CD4-positive, alpha-beta T cell treated with Interleukin-17A for 4 hours (primary cell): Measurements from ENCODE around the gene RAB7B.
A peak's percentile ranks its signal among the peaks of the same experiment; 100 is the strongest.

Experiments used
- DNase-seq: peaks from one replicate; pipeline ENCODE4 v3.0.0-alpha.2; 2020; ENCODE audit warnings: mixed read lengths

RAB7B gene

DNA sequence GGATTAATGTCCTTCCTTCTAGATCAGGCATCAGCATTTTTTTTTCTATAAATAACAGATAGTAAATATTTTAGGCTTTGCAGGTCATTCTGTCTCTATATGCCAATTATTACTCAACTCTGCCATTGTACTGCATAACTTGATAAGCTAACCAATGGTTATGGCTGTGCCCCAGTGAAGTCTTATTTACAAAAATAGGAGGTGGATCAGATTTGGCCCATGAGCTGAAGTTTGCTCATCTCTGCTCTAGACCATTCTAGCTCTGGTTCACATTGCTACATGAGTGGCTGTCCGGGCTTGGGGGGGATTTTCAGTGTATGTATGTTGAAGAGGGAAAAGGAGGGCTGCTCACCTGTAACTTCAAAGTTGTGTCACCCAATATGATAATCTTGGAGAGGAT, 10.1 kb downstream of the RAB7B start:
- DNase-seq = no peak

DNA sequence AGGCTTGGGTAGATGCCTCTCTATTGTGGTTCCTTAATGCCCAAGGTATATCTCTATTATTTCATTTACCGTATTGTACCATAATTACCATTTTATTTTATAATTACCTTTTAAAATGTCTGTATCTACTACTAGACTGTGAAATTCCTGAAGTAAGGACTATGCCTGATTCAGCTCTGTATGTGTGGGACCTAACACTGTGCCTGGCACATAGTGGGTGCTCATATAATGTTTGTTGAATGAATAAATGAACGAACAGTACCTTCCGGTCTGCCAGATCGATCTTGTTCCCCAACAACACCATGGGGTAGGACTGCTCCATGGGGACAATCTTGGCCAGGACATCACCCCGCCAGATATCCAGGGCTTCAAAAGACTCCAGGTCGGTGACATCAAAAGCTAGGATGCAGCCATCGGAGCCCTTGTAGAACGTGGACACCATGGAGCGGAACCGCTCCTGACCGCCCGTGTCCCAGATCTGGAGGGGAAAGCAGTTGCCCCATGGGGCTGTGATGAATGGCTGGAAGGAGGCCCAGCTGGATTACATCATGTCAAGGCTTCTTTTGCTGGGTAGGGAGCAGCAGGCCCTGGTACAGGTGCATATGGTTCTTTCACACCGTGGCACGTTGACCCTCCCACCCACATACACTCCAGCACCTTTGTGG, 10.8 kb downstream of the RAB7B start:
- no peak for DNase-seq

DNA sequence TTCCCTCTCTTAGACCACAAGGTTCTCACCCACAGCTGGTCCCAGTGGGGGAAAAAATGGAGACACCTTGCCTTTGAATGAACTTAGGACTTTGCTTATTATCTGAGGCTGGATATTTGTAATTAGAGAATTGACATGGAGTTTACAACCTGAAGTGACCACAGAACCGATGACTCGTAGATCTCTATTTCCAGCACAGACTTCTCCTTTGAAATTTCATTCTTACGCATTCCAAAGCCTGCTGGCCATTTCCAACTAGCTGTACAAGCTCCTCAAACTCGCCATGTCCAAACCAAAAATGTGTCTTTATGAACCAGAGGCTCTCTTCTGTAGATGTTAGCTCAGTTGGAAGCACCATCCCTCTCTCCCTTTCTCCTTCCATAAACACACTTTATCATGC, 12.0 kb downstream of the RAB7B start:
- no peak for DNase-seq

DNA sequence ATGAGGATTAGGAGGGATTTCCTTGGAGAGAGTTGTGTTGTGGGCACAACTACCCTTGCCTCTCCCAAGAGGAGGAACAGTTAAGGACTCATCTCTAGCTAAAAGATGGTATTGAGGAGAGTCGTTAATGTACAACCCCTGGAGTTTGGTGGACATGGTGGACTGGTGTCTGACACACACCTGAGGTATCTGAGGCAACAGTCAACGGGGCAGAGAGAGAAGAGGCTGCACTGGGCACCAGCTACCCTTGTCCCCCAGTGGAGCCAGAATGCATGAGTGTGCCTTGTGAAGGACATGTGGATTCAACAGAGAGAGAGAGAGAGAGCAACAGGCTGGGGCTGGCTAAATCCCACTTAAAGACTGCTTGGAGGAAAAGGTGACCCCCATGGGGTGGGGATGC, 13.0 kb downstream of the RAB7B start:
- DNase-seq = no peak

DNA sequence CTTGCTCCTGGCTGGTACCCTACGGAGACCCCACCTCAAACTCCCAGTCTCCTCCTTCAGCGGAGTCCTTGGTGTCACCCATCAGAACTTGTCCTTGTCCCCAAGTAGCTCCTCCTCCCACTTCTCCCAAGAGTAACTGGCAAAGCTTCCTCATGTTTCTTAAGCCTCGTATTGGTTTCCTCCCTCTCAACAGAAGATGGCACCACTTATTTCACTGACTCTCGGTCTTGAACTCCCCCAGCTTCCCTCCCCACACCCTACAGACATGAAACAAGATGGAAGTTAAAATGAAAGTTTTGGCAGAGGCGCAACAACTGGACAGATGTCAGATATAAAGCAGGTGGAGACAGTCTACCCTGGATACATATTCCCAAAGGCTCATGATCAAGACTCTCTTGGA, 13.4 kb downstream of the RAB7B start:
- no peak for DNase-seq

DNA sequence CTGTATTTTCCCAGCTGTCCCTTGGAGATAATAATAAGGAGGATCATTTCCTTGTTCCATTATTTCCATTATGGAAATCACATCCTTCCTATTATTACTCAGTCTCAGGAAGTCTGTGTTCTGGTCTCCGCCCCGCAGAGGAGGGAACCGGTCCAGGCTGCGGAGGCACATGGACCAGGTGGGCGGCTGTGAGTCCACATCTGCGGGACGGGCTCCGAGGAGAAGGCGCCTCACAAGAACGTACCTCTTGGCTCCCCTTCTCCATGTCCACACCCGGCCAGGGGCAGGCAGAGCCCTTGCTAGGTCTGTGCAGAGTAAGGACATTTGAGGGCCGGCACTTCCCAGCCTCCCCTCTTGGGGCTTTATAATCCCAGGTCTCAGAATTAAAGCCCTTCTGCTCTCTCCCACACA, 14.6 kb downstream of the RAB7B start:
- DNase-seq = no peak

DNA sequence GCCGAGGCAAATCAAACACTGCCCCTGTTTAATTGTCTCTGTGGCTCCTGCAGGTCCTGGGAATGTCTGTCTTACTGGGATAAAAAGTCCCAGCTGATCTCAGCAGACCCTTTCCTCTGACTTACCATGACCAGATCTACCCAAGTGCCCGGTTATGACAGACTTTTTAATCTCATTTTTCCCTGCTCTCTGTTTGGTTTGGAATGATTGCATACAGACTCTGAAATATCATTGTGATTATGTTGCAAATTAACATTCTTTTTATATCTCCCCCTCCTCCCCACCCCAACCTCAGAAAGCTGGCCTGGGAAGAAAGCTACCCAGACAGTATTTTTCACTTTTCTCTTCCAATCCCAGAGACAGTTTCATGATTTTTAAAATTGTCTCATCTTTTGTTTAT, 16.3 kb downstream of the RAB7B start:
- DNase-seq = no peak

DNA sequence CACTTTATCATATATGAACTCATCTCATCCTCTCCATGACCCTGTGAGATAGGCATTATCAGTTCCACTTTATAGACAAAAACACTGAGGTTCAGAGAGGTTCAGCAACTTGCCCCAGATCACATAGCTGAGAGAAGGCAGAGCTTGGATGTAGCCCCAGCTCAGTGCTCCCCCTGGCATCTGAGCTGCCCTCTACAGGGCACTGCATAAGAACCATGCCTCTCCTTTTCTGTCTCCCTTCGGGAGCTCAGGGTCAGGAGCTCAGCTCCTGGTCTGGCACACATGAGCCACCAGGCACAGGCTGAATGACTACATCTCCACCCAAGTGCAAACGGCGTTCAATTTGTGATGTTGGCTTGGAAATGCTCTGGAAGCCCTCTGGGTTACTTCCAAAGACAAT, 16.9 kb downstream of the RAB7B start:
- no peak for DNase-seq

DNA sequence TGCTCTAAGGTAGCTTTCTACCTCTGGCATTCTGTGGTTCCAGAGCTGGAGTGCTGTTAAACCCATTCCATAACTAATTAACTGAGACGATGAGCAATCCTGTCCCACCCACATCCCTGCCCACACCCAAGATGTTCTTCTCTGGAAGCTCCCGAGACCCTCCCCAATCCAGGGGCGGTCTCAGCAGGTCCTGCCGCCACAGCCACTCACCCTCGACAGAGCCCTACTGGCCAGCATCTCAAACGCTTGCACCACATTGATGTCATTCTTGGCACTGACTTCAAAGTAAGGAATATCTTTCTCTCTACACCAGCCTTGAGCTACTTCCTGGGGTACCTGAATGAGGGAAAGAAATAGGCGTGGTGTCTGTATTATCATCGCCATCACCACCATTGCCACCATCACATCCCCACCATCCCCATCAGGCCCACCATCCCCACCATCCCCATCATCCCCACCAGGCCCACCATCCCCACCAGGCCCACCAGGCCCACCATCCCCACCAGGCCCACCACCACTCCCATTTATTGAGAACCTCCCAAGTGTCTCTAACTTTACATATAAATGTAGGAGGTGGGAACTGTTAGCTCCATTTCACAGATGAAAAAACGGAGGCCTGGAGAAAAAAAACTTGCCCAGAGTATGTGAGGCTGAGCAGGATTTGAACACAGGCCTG, 17.7 kb downstream of the RAB7B start:
- DNase-seq = no peak

DNA sequence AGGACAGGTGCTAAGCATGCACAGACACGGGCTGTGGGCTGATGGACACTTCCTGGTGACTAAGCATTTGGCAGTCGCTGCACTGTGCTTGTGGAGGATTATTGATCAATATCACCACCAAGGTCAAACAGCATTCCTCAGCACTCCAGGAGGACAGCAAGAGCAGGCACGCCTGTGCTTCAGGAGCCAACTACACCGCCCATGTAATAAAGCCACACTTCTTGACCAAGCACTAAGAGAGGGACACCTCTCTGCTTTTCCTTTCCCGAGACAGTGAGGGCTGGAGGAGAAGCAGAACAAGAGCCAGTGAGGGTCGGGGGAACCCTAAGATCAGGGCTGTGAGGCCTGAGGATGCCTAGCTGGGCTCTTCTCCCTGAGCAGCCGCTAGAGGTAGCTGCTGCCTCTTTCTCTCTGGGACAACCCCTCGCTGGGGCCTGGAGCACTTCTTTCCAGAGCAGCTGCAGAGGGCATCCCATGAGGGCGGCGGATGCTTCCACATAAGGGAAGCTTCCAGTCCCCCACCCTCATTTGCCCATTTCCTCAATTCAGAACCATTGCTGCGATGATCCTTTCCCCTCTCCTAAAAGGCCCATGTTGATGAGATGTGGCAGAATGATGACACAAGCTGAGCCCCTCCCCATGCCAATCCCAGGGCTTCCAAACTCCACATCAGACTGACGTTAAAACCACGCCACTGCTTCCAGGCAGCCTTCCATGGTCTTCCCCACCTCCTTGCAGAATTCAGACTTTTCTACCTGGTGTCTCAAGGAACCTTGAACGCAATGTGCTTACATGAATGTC, 19.1 kb downstream of the RAB7B start:
- no peak for DNase-seq

DNA sequence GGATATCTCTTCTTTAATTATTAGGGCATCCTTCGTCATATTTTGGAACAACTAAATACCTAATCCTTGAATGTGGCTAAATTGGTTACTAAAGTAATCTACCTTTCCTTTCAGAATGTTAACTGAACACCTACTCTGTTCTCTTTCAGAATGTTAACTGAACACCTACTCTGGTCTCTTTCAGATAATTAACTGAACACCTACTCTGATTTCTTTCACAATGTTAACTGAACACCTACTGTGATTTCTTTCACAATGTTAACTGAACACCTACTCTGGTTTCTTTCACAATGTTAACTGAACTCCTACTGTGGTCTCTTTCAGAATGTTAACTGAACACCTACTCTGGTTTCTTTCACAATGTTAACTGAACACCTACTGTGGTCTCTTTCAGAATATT, 21.9 kb downstream of the RAB7B start:
- no peak for DNase-seq

DNA sequence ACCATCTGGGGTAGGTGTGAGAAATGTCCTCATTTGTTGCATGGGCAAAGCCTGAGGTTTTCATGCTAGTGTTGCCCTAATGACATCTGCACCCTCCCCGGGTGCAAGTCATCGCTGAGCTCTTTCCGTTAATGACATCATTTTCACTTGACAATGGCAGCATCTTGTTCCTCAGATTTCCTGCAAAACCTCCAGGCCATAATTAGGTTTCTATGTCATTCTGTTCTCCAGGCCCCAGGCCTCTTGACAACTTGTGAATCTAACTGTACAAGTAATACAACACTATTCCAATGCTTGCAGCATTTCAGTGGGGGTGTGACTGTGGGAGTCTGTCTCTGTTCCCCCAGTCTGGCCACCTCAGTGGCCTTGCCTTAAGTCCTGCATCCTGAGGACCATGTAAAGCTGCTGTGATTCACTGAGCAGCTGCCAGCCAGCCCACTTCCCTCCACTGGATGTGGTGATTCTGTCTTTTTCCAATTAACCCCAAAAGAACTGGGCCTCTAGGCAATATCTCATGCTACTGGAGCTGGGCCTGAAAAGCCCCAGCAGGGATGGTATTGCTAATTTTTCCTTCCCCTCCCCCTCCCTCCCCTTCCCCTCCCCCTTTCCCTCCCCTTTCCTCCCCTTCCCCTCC, 22.8 kb downstream of the RAB7B start:
- no peak for DNase-seq

DNA sequence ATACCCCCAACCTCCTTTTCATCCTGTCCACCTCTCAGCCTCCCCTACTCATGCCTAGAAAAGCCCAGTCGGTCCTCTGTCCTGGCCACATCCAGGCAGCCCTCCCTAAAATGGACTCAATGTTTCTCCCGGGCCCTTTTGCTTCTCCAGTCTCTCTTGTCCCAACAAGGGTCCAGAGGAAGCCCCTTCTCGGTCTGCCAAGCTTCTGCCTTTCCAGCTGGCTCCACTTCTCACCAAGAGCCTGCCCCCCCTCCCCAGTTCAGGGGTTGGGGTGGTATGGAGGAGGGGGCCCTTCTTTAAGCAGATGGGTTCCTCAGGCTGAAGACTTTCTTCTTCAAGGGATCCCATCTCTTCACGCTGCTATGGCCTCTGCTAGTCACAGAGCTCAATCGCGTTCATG, 23.9 kb downstream of the RAB7B start:
- DNase-seq = no peak

DNA sequence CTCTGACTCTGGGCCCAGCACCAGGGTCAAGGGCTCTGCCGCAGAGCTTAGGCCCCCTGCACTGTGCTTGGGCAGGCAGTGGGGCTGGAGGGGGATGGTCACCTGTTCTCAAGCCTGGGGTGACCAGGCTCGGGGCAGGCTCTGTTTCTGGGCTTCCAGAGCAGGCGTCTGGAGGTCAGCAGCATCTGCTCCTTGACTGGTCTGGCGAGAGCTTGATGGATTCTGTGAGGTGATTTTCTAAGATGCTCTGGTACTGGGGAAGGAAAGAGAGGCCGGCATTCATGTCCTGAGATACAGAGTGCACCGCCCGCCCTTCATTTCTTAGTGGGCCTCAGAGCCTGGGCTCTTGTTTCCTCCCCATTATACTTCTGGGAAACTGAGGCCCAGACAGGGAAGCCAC, 24.5 kb downstream of the RAB7B start:
- no peak for DNase-seq

DNA sequence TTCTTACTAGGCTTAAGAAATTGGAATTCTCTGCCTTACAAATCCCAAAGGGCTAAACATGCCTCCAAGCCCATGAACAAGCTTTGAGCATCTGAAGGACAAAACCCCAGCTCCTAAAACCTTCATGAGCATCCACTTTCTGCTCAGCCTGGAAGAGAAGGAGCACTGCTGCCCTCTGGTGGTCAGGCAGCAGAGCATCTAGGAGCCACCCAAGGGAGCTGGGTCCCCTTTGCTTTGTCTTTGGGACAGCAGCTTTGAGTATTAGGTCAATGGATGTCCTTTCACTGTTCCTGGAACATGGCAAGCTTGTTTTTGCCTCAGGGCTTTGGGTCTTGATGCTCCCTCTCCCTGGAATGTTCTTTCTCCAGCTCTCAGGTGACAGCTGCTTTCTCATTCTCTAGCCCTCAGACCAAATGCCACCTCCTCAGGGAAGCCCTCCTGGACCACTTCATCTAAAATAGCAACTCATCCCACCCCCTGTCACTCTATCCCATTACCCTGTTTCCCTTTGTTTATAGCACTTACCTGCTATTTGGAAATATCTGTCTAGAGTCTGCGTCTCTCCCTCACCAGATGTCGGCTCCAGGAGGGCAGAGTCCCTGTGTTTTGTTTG, 25.7 kb downstream of the RAB7B start:
- DNase-seq = peak; percentile 84

DNA sequence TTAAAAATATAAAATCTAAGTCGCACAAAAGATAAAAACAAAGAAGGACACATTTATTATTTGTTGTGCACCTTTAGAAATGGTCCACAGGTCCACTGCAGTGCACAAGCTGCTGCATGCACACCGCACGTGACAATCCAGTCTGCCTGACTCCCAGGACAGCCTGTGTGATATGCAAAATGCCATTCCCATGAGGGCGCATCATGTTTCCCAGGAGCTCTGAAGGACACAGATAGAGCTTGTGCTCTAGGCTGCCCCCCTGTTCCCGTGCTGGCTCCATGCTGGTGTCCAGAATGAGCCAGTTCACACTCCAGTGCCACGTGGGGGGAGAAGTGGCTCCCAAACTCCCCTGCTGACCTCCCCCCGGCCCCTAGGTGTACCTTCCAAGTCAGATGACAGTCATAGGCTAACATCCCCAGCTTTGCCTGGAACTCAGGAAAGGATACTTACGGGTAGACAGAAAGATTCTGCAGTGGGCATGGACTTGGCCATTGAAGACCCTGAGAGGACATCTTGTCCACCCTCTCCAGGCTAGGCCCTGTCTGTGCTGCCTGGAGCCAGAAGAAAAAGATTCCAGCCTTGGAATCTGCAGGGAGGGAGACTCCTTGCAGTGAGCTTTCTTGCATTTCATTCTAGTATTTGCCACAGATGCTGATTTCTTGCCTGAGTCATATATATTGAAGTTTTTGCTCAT, 26.3 kb downstream of the RAB7B start:
- DNase-seq = no peak

DNA sequence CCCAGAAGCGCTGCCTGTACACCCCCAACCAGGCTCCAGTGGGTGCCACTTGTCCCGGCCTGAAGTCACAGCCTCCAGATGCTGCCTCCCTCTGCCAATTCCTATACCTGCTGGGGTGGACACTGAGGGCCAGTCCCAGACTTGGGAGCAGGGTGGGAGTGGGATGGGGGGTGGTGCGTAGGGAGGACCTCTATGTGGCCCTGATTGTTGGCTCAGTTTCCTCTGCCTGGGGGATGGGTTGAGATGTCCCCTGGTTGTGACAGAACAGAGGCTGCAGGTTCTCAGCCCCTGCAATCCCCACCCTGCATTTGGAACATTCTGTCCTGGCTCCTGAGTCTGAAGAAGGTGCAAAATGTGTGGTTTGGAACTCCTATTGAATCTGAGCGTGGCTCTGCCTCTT, 27.2 kb downstream of the RAB7B start:
- DNase-seq = no peak

DNA sequence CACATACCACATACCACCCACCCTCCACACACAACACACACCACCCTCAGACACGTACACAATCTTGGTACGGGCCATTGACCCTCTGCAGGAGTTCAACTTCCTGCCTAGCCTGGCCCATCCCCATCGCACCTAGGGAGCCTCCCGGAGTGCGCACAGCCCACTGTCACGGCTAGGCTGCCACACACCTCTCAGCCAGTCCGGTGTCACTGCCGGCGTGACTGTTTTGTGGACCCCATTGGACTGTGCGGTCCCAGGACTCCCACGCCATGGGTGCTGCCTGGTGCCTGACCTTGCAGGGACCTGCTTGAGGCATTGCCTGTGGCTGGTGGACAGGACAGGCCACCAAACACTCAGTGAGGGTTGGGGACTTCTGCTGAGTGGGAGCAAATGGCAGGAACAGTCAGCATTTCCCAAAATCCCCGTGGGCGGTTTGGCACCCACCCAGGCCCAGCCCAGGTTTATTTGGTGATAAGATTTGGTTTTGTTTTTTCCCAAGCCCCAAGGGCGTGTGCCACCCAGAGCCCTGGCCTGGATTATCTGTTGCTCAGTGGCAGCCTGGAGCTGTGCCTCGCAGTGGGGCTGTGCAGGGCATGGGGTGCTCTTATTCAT, 27.7 kb downstream of the RAB7B start:
- DNase-seq = no peak

DNA sequence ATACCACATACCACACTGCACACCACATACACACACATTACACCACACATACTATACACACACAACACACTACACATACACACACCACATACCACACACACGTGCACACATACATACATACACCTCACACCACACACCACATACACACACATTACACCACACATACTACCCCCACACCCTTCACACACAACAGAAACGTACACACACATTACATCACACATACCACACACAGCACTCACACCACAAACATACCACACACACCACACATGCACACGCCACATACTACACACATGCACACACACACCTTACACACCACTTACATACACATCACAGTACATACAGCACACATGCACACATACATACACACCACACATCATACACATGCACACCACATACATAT, 28.5 kb downstream of the RAB7B start:
- DNase-seq = no peak

DNA sequence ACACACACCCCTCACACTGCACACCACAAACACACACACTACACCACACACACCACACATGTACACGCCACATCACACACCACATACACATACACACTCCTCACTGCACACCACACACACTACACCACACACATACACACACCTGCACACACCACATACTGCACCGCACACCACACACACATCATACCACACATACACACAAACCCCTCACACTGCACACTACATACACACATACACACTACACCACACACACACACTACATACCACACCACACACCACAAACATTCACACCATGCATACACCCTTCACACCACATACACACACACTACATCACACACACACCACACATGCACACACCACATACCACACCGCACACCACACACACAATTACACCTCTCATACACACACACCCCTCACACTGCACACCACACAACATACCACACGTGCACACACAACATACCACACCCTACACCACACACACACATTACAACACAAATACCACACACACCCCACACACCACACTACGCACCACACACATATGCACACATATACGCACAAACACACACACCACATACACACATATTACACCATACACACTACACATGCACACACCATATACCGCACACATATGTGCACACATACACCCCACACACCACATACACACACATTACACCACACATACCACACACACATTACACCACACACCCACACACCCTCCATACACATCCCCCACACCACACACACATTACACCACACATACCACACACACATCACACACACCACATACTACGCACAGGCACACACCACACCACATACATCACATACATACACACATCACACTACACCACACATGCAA, 29.6 kb downstream of the RAB7B start:
- no peak for DNase-seq

DNA sequence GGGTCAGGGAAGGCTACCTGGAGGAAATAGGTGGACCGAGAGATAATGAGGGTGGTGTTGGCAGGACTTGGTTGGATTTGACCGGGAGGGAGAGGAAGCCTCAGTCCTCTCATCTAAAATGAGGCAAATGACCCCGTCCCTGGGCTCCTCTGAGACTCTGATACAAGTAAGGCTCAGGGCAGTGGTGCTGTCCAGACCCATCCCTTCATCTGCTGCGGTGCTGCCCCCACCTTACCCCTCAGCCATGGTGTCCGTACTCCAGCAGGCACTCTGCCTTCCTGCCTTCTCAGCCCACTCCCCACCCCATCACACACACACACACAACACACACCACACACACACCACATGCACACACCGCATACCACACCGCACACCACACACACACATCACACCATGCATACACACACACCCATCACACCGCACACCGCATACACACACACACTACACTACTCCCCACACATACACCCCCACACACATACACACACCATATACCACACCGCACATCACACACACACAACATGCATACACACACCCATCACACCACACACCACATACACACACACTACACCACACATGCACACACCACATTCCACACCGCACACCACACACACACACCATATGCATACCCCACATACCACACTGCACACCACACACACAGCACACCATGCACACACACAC, 30.6 kb downstream of the RAB7B start:
- no peak for DNase-seq
